NK-92 treated with Interleukin-12 subunit alpha and Interleukin-12 subunit beta, amount 100 ng/mL, for 24 hours (cell line): ENCODE data around the gene PCDH19.
"Not testable (repeated sequence)": the region's sequence is repeated elsewhere in the genome, so short reads cannot be mapped to it uniquely, and the experiment has no call there.

Source experiments
- DNase-seq: peaks from one replicate; lab custom pipeline; 2025; lab: John Stamatoyannopoulos, UW

Gene PCDH19

GRCh38 chrX:100409610-100410590 lies at the start of gene PCDH19:
PCDH19 (minus strand) TSS chrX:100410273; CDS start chrX:100408597, 1,676 bp downstream.
- no peak for DNase-seq

- DNase-seq: no peak
Measured at GRCh38 chrX:100449696-100450608, 39.9 kb upstream of the PCDH19 start.

- DNase-seq: no peak
Measured at GRCh38 chrX:100447655-100448397, 37.8 kb upstream of the PCDH19 start.

- DNase-seq: no peak
Measured at GRCh38 chrX:100445593-100445992, 35.5 kb upstream of the PCDH19 start.

GRCh38 chrX:100441321-100441720 lies 31.2 kb upstream of the PCDH19 start:
- DNase-seq: not testable (repeated sequence)

- DNase-seq: no peak
Measured at GRCh38 chrX:100440006-100440405, 29.9 kb upstream of the PCDH19 start.

- DNase-seq: no peak
Measured at GRCh38 chrX:100435726-100436125, 25.7 kb upstream of the PCDH19 start.

GRCh38 chrX:100424012-100424411 lies 13.9 kb upstream of the PCDH19 start:
- DNase-seq: no peak

- no peak for DNase-seq
Measured at GRCh38 chrX:100418556-100418955, 8.5 kb upstream of the PCDH19 start.

- no peak for DNase-seq
Measured at GRCh38 chrX:100417681-100418080, 7.6 kb upstream of the PCDH19 start.

- peak; percentile 2 for DNase-seq
Measured at GRCh38 chrX:100413229-100413628, 3.2 kb upstream of the PCDH19 start.

GRCh38 chrX:100411802-100412715 lies 2.0 kb upstream of the PCDH19 start:
- DNase-seq: no peak

GRCh38 chrX:100410901-100411801 lies 1.1 kb upstream of the PCDH19 start:
- DNase-seq: no peak

- DNase-seq: no peak
Measured at GRCh38 chrX:100408713-100409609, 1.1 kb downstream of the PCDH19 start.

- no peak for DNase-seq
Measured at GRCh38 chrX:100407784-100408712, 2.0 kb downstream of the PCDH19 start.

- no peak for DNase-seq
Measured at GRCh38 chrX:100407147-100407783, 2.8 kb downstream of the PCDH19 start.

- DNase-seq: no peak
Measured at GRCh38 chrX:100405424-100405823, 4.6 kb downstream of the PCDH19 start.
